CD4-positive, alpha-beta T cell treated with Interleukin-4 for 4 hours (primary cell): ENCODE measurements around the gene TUBB8B.
"Not testable (repeated sequence)": the region's sequence is repeated elsewhere in the genome, so short reads cannot be mapped to it uniquely, and the experiment has no call there.

Source experiments
- DNase-seq: peaks from one replicate; pipeline ENCODE4 v3.0.0-alpha.2; 2020

TUBB8B gene

GRCh38 chr18:49176-49665, at the start of gene TUBB8B:
TUBB8B (minus strand) TSS chr18:49615; CDS start chr18:49557, 58 bp downstream.
- not testable (repeated sequence) for DNase-seq

- not testable (repeated sequence) for DNase-seq
Observed at GRCh38 chr18:97252-97914, 48.0 kb upstream of the TUBB8B start.

- DNase-seq = not testable (repeated sequence)
Observed at GRCh38 chr18:96767-97131, 47.3 kb upstream of the TUBB8B start.

- DNase-seq = not testable (repeated sequence)
Observed at GRCh38 chr18:96101-96766, 46.8 kb upstream of the TUBB8B start.

- DNase-seq = not testable (repeated sequence)
Observed at GRCh38 chr18:95580-95979, 46.2 kb upstream of the TUBB8B start.

- DNase-seq = not testable (repeated sequence)
Observed at GRCh38 chr18:93897-94408, 44.5 kb upstream of the TUBB8B start.

- not testable (repeated sequence) for DNase-seq
Observed at GRCh38 chr18:91561-91960, 42.1 kb upstream of the TUBB8B start.

GRCh38 chr18:90396-91193, 41.2 kb upstream of the TUBB8B start:
- not testable (repeated sequence) for DNase-seq

GRCh38 chr18:89124-89523, 39.7 kb upstream of the TUBB8B start:
- DNase-seq = not testable (repeated sequence)

GRCh38 chr18:84801-85200, 35.4 kb upstream of the TUBB8B start:
- not testable (repeated sequence) for DNase-seq

- DNase-seq = not testable (repeated sequence)
Observed at GRCh38 chr18:82626-83209, 33.3 kb upstream of the TUBB8B start.

- not testable (repeated sequence) for DNase-seq
Observed at GRCh38 chr18:80881-81280, 31.5 kb upstream of the TUBB8B start.

- DNase-seq = not testable (repeated sequence)
Observed at GRCh38 chr18:80202-80601, 30.8 kb upstream of the TUBB8B start.

- DNase-seq = not testable (repeated sequence)
Observed at GRCh38 chr18:75525-76160, 26.2 kb upstream of the TUBB8B start.

GRCh38 chr18:73181-73777, 23.9 kb upstream of the TUBB8B start:
- not testable (repeated sequence) for DNase-seq

GRCh38 chr18:67701-68100, 18.3 kb upstream of the TUBB8B start:
- not testable (repeated sequence) for DNase-seq

GRCh38 chr18:64279-64678, 14.9 kb upstream of the TUBB8B start:
- DNase-seq = not testable (repeated sequence)

GRCh38 chr18:63656-64055, 14.2 kb upstream of the TUBB8B start:
- DNase-seq = not testable (repeated sequence)

GRCh38 chr18:54388-54787, 5.0 kb upstream of the TUBB8B start:
- DNase-seq = not testable (repeated sequence)

GRCh38 chr18:48696-49095, 719 bp downstream of the TUBB8B start:
- not testable (repeated sequence) for DNase-seq

GRCh38 chr18:13177-13576, 36.2 kb downstream of the TUBB8B start:
- DNase-seq = not testable (repeated sequence)

- not testable (repeated sequence) for DNase-seq
Observed at GRCh38 chr18:12773-13172, 36.6 kb downstream of the TUBB8B start.
